ENCODE measurements around the gene ENTPD8.

ENTPD8 gene

GRCh38 chr9:137449931-137450538, 8.9 kb upstream of the ENTPD8 start:
- DNase-seq (ENCODE audit: insufficient read length, low spot score) (no peak), FAIRE-seq (no peak)
- TF ChIP-seq, protein P1, sequence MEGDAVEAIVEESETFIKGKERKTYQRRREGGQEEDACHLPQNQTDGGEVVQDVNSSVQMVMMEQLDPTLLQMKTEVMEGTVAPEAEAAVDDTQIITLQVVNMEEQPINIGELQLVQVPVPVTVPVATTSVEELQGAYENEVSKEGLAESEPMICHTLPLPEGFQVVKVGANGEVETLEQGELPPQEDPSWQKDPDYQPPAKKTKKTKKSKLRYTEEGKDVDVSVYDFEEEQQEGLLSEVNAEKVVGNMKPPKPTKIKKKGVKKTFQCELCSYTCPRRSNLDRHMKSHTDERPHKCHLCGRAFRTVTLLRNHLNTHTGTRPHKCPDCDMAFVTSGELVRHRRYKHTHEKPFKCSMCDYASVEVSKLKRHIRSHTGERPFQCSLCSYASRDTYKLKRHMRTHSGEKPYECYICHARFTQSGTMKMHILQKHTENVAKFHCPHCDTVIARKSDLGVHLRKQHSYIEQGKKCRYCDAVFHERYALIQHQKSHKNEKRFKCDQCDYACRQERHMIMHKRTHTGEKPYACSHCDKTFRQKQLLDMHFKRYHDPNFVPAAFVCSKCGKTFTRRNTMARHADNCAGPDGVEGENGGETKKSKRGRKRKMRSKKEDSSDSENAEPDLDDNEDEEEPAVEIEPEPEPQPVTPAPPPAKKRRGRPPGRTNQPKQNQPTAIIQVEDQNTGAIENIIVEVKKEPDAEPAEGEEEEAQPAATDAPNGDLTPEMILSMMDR (IDR thresholded peaks at IDR 0.05; ENCODE audit: insufficient read depth, missing control alignments), result no peak

GRCh38 chr9:137449081-137449844, 8.1 kb upstream of the ENTPD8 start:
- TF ChIP-seq, protein P1 (IDR thresholded peaks at IDR 0.05; ENCODE audit: insufficient read depth, missing control alignments), result no peak
- DNase-seq (ENCODE audit: insufficient read length, low spot score) (no peak), FAIRE-seq (no peak)

DNA sequence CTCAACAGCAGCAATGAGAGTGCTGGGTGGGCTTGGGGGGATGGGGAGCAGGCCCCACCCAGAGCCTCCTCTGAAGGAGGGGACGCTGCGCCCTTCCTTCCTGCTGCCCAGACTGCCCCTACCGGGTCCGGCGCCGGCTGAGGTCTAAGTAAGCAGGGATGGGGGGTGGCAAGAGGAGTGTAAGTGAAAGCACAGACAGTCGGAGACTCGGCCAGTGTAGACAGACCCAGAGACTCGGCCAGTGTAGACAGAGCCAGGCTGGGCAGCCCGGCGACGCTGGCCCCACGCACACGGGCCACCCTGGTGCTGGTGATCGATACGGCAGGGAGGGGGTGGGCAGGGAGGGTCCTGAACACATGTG, 7.4 kb upstream of the ENTPD8 start:
- DNase-seq (ENCODE audit: insufficient read length, low spot score) (no peak), FAIRE-seq (no peak)
- TF ChIP-seq, protein P1 (IDR thresholded peaks at IDR 0.05; ENCODE audit: insufficient read depth, missing control alignments), result no peak

- TF ChIP-seq, protein P1 (IDR thresholded peaks at IDR 0.05; ENCODE audit: insufficient read depth, missing control alignments), result no peak
- FAIRE-seq, result no peak
- no peak for DNase-seq (ENCODE audit: insufficient read length, low spot score)
These were observed 6.8 kb upstream of the ENTPD8 start for GRCh38 chr9:137447722-137448601.

- FAIRE-seq, result no peak
- no peak for DNase-seq (ENCODE audit: insufficient read length, low spot score)
- TF ChIP-seq, protein P1 (IDR thresholded peaks at IDR 0.05; ENCODE audit: insufficient read depth, missing control alignments), result no peak
These were observed 5.8 kb upstream of the ENTPD8 start for GRCh38 chr9:137446851-137447471.

GRCh38 chr9:137445930-137446431, 4.8 kb upstream of the ENTPD8 start:
- DNase-seq (ENCODE audit: insufficient read length, low spot score), result no peak
- TF ChIP-seq, protein P1 (IDR thresholded peaks at IDR 0.05; ENCODE audit: insufficient read depth, missing control alignments), result no peak
- FAIRE-seq, result no peak

Measured in D721Med (cell line).